Activated CD4-positive, alpha-beta T cell treated with anti-CD3 and anti-CD28 coated beads, Interleukin-2, amount 10 ng/mL, durations not matched to agents 24 days and 14 days (primary cell): ENCODE data around the gene GUCD1. TPM values are rescaled to one million over a fixed set of nuclear protein-coding genes. Genes with fewer than 3 reads are reported as not detected.
"Not testable (repeated sequence)": the region's sequence is repeated elsewhere in the genome, so short reads cannot be mapped to it uniquely, and the experiment has no call there.

ENCODE experiments used
- DNase-seq: peaks from one replicate; pipeline ENCODE4 v3.0.0; 2022
- H3K27ac Mint-ChIP-seq: one replicate; pipeline ENCODE4 v1.8.0; 2022; ENCODE audit warnings: mild to moderate bottlenecking, mixed read lengths
- H3K27me3 Mint-ChIP-seq: one replicate; pipeline ENCODE4 v1.8.0; 2022; ENCODE audit warnings: mixed read lengths
- H3K36me3 Mint-ChIP-seq: one replicate; pipeline ENCODE4 v1.8.0; 2022; ENCODE audit warnings: low read depth, mild to moderate bottlenecking, mixed read lengths
- H3K4me1 Mint-ChIP-seq: one replicate; pipeline ENCODE4 v1.8.0; 2021; ENCODE audit warnings: mixed read lengths
- H3K4me3 Mint-ChIP-seq: one replicate; pipeline ENCODE4 v1.8.0; 2022; ENCODE audit warnings: mild to moderate bottlenecking, moderate library complexity, mixed read lengths
- H3K9me3 Mint-ChIP-seq: one replicate; pipeline ENCODE4 v1.8.0; 2021; ENCODE audit warnings: mixed read lengths
- intact Hi-C: fragments of 100-400 bp; cut with micrococcal nuclease; formaldehyde crosslinking; loops from one replicate; pipeline ENCODE4 v1.15.1; 2023
- total RNA-seq: library from RNA; stranded (reverse); gene quantifications from 2 replicates; pipeline ENCODE4 v1.2.3, GENCODE V29; 2022

The GUCD1 gene
- total RNA-seq = 118 and 129 TPM in 2 replicates

DNA sequence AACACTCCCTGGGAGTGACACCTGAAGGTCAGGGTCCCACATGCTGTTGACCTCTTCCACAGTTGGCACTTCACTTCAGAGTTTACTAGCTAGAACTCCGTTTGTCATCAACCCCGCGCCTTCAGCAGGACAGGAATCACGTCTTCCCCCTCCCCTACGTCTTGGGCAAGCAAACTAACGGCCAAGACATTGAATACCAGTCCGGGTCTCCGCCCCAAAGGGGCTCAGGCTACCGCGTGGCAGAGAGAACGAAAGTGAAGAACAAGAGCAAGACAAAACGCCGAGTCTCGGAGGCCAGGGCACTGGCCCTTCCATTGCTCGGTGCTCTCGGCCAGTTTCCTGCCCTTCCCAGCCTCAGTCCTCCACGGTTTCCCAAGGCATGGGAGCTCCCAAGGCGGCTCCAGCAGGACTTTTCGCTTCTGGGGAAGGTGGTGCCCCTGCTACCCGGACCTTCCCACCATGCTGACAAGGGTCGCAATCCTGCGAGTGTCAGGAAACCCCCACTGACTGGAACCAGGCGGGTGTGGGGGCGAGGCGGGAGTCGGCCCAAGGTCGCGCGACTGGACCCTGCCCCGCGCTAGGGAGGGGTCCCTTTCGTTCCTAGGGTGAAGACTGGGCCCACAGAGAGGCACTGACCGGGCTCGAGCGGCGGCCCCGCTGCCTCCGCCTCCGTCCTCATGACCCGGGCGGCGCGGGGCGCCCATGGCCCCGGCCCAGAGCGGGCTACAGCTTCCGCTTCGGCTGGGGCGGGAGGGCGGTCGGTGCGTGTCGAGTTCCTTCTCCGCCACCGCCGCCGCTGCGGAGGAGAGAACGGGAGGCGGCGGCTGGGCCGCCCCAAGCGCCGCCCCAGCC lies at the start of gene GUCD1:
Gene GUCD1, minus strand, starts transcription at position 826 of the 852 bp plus-strand sequence. Its CDS starts 147 bp downstream, at position 679.
- intact Hi-C loops = loop anchor here (1.0 to 10.0 kb wide), 6 partner anchors 38 to 642 kb away; partner anchors contain the start of genes CABIN1 and LRRC75B
- Mint-ChIP-seq H3K27me3 (no peaks in the 10 kb centered on the region), H3K4me3 (peak within 1 kb of the TSS; percentile 99), H3K27ac (peak within 1 kb of the TSS; percentile 99), H3K36me3 (peaks cover 44% of the 10 kb centered on the region), H3K4me1 (peaks cover 53% of the 10 kb centered on the region), H3K9me3 (no peaks in the 10 kb centered on the region)
- peak; percentile 83 for DNase-seq

DNA sequence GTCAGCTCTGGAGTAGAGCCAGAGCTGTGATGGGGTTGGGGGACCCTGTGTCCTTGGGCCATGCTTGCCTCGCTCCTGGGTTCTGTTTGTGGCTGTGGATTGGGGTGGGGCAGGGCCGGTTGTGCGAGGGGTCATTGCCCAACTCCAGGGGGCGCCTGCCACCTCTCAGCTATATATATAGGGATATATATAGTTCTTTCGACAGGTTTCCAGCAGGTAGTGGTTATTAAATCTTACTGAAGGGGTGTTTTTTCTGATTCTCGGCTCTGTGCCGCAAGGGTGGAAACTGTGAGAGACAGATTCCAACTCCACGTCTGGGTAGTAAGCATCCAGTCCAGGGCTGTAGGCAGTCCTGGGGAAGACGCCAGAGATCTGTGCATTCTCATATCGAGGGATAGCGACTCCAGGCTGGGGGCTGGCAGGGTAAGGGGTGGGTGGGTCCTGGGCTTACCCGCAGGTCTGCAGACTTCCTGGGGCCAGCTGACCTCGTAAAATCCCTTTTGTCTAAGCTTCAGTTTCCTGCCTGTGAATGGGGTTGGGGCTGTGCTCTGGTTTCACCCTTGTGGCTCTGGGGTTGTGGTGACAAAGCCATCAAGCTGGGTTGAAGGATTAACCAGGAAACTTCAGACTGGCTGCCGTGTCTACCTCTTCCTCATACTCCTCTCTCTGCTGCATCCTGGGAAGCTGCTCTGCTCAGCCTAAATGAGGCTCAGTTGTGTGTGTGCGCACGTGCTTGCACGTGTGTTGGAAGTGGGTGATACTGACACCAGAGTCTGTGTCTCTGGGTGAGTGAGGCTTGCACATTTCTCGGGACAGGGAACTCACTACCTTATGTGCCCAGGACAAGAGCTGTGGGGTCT lies 49.1 kb upstream of the GUCD1 start:
- peak; percentile 74 for DNase-seq
- H3K4me1 Mint-ChIP-seq = peaks cover 45% of the 10 kb centered on the region
- H3K9me3 Mint-ChIP-seq, H3K27me3 Mint-ChIP-seq, H3K36me3 Mint-ChIP-seq, intact Hi-C loops: not testable (repeated sequence)
- peak overlapping the region; percentile 81 for H3K27ac Mint-ChIP-seq
- peak overlapping the region; percentile 74 for H3K4me3 Mint-ChIP-seq

DNA sequence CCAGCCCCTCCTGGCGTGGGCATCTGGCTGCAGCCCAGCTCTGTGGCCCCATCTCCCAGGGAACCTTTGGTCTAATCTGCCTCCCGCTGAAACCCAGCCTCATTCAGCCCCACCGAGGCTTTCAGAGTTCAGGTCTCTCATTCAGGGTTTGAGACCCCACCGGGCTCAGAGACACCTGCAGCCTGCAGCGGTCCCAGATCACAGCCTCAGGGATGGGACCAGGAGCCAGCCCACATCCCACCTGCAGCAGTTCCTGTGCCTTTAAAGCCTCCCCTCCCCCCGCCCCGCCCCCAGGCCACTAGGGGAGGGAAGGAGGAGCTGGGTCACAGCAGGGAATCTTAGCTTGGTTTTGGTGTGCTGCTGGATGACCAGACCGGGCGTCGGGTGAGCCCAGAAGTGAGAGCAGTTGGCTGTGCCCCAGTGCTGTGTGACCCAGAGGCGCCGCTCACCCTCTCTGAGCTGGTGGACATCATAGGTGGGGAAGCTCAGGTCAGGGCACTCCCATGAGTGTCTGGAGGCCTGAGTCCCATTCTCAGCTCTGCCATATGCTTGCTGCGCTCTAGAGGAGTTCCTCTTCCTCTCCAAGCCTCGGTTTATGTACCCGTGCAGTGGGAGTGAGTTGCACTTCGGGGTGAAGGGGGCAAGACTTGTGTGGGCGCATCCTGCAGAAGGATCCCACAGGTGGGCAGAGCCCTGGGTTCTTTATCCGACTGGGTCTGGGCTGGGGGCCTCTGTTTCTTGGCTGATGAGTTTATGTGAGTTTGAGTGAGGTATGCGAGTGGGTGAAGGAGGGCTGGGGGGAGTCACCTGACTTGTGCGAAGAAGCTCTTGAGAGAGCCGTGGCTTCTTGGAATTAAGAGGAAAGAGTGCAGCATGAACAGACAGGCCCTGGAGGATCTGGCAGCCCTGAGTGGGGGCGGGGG lies 48.2 kb upstream of the GUCD1 start, which contains the start of gene GGT1:
Gene GGT1, plus strand, starts transcription at position 347 of the 923 bp plus-strand sequence. CDS start 7,889 bp downstream, outside the sequence.
- intact Hi-C loops = not testable (repeated sequence)

DNA sequence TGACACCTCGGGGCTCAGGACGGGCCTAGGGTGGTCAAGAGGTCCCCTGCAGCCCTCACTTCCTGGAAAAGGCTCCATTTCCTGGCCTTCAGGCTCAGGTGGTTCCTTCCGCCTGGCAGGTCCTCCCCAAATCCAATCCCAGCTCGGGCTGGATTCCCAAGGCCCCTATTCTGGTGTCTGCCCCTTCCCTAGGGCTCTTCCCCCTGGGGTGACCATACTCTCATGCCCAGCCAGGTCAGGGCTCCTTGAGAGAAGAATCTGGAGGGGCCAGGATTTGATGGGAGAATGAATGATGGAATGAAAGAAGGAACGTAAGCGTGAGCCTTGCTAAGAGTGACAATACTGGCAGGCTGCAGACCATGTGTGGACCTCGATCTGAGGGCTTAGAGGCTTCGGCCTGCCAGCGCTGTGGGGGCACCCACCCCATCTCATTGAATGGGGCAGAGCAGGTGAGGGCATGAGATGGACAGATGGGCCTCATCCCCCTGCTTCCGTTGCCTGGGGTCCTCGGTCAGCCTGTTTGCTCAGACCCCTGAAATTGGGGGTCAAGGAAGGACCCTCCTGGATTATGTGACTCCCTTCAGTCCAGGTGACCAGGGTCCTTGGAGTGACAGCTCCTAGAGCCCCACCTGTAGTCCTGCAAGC lies 47.3 kb upstream of the GUCD1 start:
- intact Hi-C loops, H3K9me3 Mint-ChIP-seq, H3K27me3 Mint-ChIP-seq, DNase-seq, H3K4me3 Mint-ChIP-seq, H3K36me3 Mint-ChIP-seq: not testable (repeated sequence)
- Mint-ChIP-seq H3K4me1 (peaks cover 38% of the 10 kb centered on the region), H3K27ac (peak overlapping the region; percentile 15)

More for the DNA sequence above, 48.2 kb upstream of the GUCD1 start, which contains the start of gene GGT1:
- peak; percentile 56 for DNase-seq
- not testable (repeated sequence) for H3K27me3 Mint-ChIP-seq, H3K9me3 Mint-ChIP-seq, H3K36me3 Mint-ChIP-seq
- Mint-ChIP-seq H3K27ac (peak within 1 kb of the TSS; percentile 81), H3K4me3 (peak within 1 kb of the TSS; percentile 74), H3K4me1 (peaks cover 39% of the 10 kb centered on the region)

DNA sequence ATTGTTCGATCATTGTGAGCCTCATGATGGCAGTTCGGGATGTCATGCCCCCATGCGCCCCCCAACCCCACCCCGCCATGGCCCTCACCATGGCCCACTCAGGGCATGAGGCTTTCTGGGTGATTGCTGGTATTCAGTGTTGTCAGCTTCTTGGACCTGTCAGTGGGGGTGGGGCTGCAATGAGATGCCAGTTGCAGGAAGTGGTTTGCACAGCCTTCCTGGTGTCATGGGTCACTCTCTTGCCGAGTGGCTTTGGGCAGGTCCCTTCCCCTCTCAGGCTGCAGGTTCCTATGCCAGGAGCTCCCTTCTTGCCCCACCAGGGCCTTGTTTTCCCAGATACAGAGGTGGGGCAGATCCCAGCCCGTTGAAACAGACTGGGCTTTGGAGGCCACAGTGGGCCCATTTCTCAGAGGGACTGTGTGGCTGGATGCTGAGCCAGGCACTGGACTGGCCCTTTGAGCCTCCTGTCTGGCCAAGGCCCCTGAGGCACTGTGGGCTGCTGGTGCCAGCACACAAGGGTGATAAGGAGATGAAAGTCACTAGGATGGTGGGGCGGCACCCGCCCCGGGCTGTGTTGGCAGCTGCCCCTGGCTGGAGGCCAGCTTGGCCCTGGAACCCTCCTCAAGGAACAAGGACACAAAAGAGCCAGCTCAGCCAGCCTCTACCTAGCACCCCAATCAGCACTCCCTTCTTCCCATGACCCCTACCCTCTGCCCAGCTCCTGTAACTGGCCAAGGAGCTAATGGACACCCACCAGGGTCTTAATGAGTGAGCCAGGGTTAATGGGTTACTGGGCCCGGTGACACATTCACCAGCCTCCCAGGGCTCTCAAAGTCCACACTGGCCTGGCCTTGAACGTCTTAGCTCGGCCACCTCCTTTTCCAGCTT lies 46.5 kb upstream of the GUCD1 start:
- no peak overlapping the region for H3K27ac Mint-ChIP-seq
- no peaks in the 10 kb centered on the region for H3K27me3 Mint-ChIP-seq

DNA sequence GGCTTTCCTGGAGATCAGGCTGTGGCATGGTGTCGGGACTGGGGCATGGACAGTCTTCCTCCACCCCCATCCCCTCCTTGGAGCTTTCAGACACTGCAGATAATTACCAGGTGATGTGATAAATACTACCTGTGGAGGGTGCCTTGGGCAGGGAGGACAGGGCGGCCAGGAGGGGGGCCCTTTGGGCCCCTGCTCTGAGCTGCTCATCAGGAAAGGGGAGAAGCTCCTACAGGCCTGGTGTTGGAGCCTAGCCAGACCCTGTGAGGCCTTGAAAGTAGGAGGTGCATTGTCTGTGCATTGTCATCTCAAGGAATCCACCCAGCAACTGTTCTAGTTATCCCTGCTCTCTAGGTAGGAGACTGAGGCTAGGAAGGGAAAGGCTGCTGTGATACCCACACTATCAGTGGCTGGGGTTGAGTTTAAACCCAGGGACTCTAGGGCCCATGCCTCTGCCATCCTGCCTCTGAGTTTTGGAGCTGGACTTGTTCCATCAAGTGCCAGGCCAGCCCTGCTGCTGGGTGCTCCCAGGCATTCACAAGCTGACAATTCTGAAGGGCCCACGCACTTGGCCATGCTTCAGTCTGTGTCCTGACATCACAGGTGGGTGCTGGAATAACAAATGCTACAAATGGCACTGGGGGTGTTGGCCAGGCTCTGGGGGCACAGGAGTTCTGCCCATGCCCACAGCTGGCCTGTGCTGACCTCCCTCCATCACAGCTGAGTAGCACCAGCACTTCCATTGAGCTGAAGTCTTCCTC lies 45.2 kb upstream of the GUCD1 start:
- H3K36me3 Mint-ChIP-seq, DNase-seq, H3K9me3 Mint-ChIP-seq, H3K27me3 Mint-ChIP-seq, H3K27ac Mint-ChIP-seq, intact Hi-C loops, H3K4me3 Mint-ChIP-seq: not testable (repeated sequence)
- peaks cover 34% of the 10 kb centered on the region for H3K4me1 Mint-ChIP-seq

More for the DNA sequence above, 46.5 kb upstream of the GUCD1 start:
- intact Hi-C loops = no loop called here
- peak; percentile 70 for DNase-seq
- H3K4me1 Mint-ChIP-seq = peaks cover 37% of the 10 kb centered on the region
- H3K36me3 Mint-ChIP-seq = peaks cover 2% of the 10 kb centered on the region
- H3K4me3 Mint-ChIP-seq = no peak overlapping the region
- H3K9me3 Mint-ChIP-seq = no peaks in the 10 kb centered on the region

DNA sequence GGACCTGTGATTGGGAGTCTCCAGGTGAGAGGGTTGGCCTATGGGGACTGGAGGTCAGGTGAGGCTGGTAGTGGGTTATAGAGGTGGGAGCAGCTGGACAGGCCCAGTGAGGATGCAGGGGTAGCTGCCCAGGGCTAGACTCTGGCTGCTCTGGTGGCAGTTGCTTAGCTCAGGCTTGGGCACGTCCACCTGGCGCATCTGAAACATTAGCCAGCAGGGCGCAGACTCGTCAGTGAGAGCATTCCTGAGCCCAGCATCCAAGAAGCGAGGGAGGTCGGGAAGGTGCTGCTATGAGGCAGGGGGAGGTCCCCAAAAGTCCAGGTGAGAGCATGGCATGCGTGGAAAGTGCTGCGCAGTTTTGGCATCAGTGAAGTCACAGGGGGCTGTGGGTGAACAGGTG lies 44.6 kb upstream of the GUCD1 start:
- H3K27me3 Mint-ChIP-seq = no peaks in the 10 kb centered on the region
- peaks cover 2% of the 10 kb centered on the region for H3K36me3 Mint-ChIP-seq
- peak overlapping the region; percentile 32 for H3K27ac Mint-ChIP-seq
- peaks cover 34% of the 10 kb centered on the region for H3K4me1 Mint-ChIP-seq
- no peaks in the 10 kb centered on the region for H3K9me3 Mint-ChIP-seq
- DNase-seq = no peak
- H3K4me3 Mint-ChIP-seq = no peak overlapping the region
- intact Hi-C loops = no loop called here

DNA sequence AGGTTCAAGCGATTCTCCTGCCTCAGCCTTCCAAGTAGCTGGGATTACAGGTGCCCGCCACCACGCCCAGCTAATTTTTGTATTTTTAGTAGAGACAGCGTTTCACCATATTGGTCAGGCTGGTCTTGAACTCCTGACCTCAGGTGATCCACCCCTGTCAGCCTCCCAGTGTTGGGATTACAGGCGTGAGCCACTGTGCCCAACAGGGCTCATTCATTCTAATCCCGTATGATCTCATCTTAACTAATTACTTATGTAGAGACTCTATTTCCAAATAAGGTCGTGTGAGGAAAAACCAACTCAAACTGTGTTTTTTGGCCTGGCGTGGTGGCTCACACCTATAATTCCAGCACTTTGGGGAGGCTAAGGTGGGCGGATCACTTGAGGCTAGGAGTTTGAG lies 42.1 kb upstream of the GUCD1 start:
- H3K4me1 Mint-ChIP-seq = peaks cover 23% of the 10 kb centered on the region
- DNase-seq, intact Hi-C loops, H3K9me3 Mint-ChIP-seq, H3K4me3 Mint-ChIP-seq, H3K36me3 Mint-ChIP-seq, H3K27ac Mint-ChIP-seq, H3K27me3 Mint-ChIP-seq: not testable (repeated sequence)

DNA sequence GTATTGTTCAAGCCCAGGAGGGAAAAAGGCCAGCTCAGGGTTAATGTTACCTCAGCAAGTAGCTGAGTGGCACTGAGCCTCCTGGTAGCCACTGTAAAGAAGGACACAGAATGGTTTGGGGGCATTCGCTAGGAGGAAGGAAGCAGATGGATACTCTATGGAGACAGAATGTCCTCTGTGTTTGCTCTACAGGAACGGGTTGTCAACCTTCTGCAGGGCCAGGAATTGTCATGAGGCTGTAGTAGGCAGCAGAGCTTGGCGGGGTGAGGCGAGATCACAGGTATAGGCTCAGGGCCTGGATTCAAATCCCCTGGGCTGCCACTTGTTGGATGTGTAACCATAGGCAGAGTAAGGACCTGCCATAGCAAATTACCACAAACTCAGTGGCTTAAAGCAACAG lies 40.9 kb upstream of the GUCD1 start:
- H3K27me3 Mint-ChIP-seq = peaks cover 4% of the 10 kb centered on the region
- no peak for DNase-seq
- no peak overlapping the region for H3K27ac Mint-ChIP-seq
- peaks cover 2% of the 10 kb centered on the region for H3K36me3 Mint-ChIP-seq
- peaks cover 14% of the 10 kb centered on the region for H3K4me1 Mint-ChIP-seq
- H3K9me3 Mint-ChIP-seq = no peaks in the 10 kb centered on the region
- no peak overlapping the region for H3K4me3 Mint-ChIP-seq
- intact Hi-C loops = no loop called here

DNA sequence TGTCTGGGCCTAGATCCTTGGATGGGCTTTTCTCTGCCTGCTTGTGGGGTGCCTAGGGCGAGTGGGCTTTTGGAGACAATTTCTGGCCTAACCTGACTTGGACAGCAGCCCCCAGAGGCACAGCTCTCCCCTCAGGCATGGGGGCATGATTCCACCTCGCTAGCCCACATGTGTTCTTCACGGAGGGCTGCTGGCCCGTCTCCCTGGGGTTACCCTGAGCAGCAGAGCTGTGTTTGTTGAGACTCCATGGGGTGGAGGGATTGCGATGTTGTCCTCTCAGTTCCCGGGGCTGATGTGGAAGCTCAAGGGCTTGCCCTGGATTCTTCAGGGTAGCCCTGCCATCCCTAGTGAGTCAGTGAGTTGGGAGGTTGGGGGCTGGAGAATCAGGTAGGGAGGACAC lies 40.3 kb upstream of the GUCD1 start:
- Mint-ChIP-seq H3K36me3 (peaks cover 2% of the 10 kb centered on the region), H3K4me3 (no peak overlapping the region), H3K27me3 (peaks cover 4% of the 10 kb centered on the region), H3K27ac (no peak overlapping the region), H3K4me1 (peaks cover 11% of the 10 kb centered on the region), H3K9me3 (no peaks in the 10 kb centered on the region)
- intact Hi-C loops = no loop called here
- no peak for DNase-seq

DNA sequence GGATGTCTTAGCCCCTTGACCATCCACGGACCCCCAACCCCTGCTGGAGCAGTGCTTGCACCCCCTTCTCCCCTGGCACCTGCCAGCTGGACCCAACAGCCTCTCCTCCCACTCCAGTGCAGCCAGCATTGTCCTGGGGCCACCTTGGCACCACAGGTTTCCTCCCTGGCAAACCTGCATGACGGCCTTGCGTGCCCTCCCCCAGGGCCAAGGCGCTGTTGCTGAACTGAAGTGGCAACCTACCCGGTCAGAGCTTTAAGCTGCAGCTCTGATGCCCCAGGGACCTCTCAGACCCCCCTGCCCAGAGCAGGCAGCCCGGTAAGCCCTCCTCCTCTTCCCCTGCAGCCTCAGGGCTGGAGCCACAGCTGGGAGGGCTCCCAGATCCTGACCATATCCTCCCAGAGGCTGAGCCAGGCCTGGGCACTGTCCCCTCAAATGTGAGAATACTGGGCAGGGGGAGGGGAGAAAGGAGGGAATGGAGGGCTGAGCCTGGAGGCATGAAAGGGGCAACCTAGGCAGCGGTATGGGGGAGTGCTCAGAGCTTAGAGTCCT lies 39.7 kb upstream of the GUCD1 start:
- no peak for DNase-seq
- intact Hi-C loops = loop anchor here (5.0 kb wide), 1 partner anchor 37 kb away; the partner anchor contains the start of genes GUCD1 and SNRPD3
- H3K4me3 Mint-ChIP-seq = no peak overlapping the region
- H3K9me3 Mint-ChIP-seq = no peaks in the 10 kb centered on the region
- no peak overlapping the region for H3K27ac Mint-ChIP-seq
- H3K36me3 Mint-ChIP-seq = peaks cover 2% of the 10 kb centered on the region
- peaks cover 11% of the 10 kb centered on the region for H3K4me1 Mint-ChIP-seq
- peaks cover 4% of the 10 kb centered on the region for H3K27me3 Mint-ChIP-seq
